ENCODE results near the gene TMEM14A.

- TF ChIP-seq CTCF (IDR thresholded peaks at IDR 0.05) = no peak
- TF ChIP-seq POLR2A (IDR thresholded peaks at IDR 0.05) = no peak
- no peak for TF ChIP-seq POLR2AphosphoS5 (IDR thresholded peaks at IDR 0.05)
Measured at GRCh38 chr6:52725535-52726192, 54.8 kb downstream of the TMEM14A start.
